HL-60 (cell line): Measurements from ENCODE around the gene PSMF1.

Experiments used
- GABPA ChIP-seq: IDR thresholded peaks from 2 replicates; pipeline ENCODE4 v1.6.1; 2012; ENCODE audit warnings: low read depth
- POLR2AphosphoS5 ChIP-seq: IDR thresholded peaks from 2 replicates; pipeline ENCODE4 v1.6.1; 2012; ENCODE audit warnings: low read depth
- SPI1 ChIP-seq: IDR thresholded peaks from 2 replicates; pipeline ENCODE4 v1.6.1; 2012; ENCODE audit warnings: low read depth, mild to moderate bottlenecking, borderline replicate concordance
- TF ChIP-seq, protein P1 (sequence below): IDR thresholded peaks from one replicate; pipeline ENCODE4 v1.5.1; 2011; ENCODE audit warnings: low read length, control low read depth, inconsistent platforms; ENCODE audit not compliant: insufficient read depth
- TF ChIP-seq, protein P2 (sequence below): IDR thresholded peaks from 2 replicates; pipeline ENCODE4 v1.6.1; 2012; ENCODE audit warnings: low read depth; ENCODE audit not compliant: insufficient replicate concordance

DNA sequence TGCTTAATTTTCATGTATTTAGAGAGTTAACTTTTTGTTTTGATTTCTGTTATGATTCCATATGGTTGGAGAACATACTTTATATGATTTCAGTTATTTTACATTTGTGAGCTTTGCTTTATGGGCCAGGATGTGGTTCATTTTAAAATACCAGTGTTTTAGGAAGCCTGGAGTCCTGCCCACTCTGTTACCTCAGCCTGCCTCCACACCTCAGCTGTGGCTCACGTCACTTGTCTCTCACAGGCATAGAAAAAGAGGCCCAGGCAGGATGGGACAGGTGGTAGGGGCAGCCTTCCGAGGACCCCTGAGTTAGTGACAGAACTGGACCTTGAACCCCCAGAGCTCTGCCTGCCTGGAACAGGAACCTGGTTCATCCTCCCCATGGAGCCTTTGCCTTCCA is 16.0 kb downstream of the PSMF1 start:
- TF ChIP-seq, protein P1, sequence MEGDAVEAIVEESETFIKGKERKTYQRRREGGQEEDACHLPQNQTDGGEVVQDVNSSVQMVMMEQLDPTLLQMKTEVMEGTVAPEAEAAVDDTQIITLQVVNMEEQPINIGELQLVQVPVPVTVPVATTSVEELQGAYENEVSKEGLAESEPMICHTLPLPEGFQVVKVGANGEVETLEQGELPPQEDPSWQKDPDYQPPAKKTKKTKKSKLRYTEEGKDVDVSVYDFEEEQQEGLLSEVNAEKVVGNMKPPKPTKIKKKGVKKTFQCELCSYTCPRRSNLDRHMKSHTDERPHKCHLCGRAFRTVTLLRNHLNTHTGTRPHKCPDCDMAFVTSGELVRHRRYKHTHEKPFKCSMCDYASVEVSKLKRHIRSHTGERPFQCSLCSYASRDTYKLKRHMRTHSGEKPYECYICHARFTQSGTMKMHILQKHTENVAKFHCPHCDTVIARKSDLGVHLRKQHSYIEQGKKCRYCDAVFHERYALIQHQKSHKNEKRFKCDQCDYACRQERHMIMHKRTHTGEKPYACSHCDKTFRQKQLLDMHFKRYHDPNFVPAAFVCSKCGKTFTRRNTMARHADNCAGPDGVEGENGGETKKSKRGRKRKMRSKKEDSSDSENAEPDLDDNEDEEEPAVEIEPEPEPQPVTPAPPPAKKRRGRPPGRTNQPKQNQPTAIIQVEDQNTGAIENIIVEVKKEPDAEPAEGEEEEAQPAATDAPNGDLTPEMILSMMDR, result no peak
- no peak for TF ChIP-seq SPI1
- TF ChIP-seq, protein P2, sequence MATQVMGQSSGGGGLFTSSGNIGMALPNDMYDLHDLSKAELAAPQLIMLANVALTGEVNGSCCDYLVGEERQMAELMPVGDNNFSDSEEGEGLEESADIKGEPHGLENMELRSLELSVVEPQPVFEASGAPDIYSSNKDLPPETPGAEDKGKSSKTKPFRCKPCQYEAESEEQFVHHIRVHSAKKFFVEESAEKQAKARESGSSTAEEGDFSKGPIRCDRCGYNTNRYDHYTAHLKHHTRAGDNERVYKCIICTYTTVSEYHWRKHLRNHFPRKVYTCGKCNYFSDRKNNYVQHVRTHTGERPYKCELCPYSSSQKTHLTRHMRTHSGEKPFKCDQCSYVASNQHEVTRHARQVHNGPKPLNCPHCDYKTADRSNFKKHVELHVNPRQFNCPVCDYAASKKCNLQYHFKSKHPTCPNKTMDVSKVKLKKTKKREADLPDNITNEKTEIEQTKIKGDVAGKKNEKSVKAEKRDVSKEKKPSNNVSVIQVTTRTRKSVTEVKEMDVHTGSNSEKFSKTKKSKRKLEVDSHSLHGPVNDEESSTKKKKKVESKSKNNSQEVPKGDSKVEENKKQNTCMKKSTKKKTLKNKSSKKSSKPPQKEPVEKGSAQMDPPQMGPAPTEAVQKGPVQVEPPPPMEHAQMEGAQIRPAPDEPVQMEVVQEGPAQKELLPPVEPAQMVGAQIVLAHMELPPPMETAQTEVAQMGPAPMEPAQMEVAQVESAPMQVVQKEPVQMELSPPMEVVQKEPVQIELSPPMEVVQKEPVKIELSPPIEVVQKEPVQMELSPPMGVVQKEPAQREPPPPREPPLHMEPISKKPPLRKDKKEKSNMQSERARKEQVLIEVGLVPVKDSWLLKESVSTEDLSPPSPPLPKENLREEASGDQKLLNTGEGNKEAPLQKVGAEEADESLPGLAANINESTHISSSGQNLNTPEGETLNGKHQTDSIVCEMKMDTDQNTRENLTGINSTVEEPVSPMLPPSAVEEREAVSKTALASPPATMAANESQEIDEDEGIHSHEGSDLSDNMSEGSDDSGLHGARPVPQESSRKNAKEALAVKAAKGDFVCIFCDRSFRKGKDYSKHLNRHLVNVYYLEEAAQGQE, result no peak
- TF ChIP-seq POLR2AphosphoS5, result no peak
- TF ChIP-seq GABPA, result no peak
